GM20000 (cell line): ENCODE measurements around the gene C10orf95.

ENCODE experiments used
- DNase-seq: peaks from one replicate; pipeline ENCODE4 v3.0.0; 2012; ENCODE audit warnings: low spot score
- CTCF ChIP-seq: IDR thresholded peaks from 2 replicates; pipeline ENCODE4 v1.5.1; 2012; ENCODE audit warnings: mild to moderate bottlenecking, control low read depth; ENCODE audit errors: extremely low read depth, missing control alignments

C10orf95 gene

DNA sequence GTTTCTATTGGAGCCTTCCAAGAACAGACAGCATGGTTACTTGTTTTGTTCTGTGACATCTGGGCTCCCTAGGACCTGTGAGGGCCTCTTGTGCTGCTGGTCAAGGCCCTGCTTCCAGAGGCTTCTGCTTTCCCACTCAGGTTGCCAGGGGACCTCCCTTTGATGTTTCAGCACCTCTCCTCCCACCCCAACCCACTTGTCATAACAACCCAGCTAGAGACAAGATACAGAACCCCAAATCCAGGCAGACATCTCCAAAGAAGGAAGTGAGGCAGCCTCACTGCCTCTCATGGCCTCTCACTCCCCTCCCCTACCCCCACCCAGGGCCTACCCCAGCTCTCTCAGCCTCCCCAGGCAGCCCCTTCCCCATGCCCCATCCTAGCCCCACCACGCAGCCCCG is 44.5 kb downstream of the C10orf95 start:
- no peak for TF ChIP-seq CTCF
- peak; percentile 38 for DNase-seq

- DNase-seq: no peak
- TF ChIP-seq CTCF: no peak
These were observed 45.7 kb downstream of the C10orf95 start for GRCh38 chr10:102405632-102406031.

- no peak for TF ChIP-seq CTCF
- no peak for DNase-seq
These were observed 46.2 kb downstream of the C10orf95 start for GRCh38 chr10:102405108-102405571.

DNA sequence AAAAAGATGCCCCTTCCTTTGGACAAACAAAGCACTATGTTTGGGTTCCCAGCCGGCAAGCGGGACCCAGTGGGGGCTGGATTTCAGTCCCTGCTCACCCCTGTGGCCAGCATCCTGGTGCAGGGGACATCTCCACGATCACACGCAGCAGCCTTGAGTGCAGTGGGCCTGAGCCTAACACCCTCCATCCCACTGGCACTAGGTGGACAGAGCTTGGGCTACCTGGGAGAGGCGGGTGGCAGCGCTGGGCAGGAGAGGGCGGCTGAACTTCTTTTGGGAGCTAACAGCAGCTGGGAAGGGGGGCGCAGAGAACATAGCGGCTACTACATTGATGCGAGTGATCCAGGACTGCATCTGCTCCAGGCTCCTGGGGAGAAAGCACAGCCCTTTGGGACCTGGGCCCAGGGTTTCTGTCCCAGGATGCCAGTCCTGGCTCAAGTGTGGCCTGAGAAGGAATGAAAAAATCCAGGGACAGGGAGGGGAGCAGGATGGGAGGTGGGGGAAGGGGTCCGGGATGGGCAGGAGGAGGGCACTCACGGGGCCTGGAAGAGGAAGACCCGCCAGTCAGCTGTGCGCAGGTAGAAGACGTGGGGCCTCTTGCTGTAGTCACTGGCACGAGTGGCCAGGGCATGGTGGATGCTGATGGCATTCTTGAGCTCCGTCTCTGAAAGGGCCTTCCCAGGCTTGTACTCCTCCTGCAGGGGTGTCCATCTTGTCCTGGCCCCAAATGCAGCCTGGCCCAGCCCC is 46.8 kb downstream of the C10orf95 start:
- no peak for DNase-seq
- no peak for TF ChIP-seq CTCF

- no peak for TF ChIP-seq CTCF
- DNase-seq: no peak
These were observed 48.2 kb downstream of the C10orf95 start for GRCh38 chr10:102403115-102403514.

- TF ChIP-seq CTCF: no peak
These were observed 48.8 kb downstream of the C10orf95 start for GRCh38 chr10:102402512-102402896.

GRCh38 chr10:102401735-102402511 is 49.4 kb downstream of the C10orf95 start:
- TF ChIP-seq CTCF: no peak
- no peak for DNase-seq

More at GRCh38 chr10:102402512-102402896, 48.8 kb downstream of the C10orf95 start:
- no peak for DNase-seq
